SIG-M5 (cell line): ENCODE data around the gene LIMK2.
"Not testable (repeated sequence)": the region's sequence is repeated elsewhere in the genome, so short reads cannot be mapped to it uniquely, and the experiment has no call there.

ENCODE experiments used
- DNase-seq: peaks from one replicate; lab custom pipeline; 2025; lab: John Stamatoyannopoulos, UW

LIMK2 gene

GRCh38 chr22:31290494-31291471 lies 78.7 kb downstream of the LIMK2 start:
- peak; percentile 50 for DNase-seq

- no peak for DNase-seq
Observed at GRCh38 chr22:31291481-31292235, 79.6 kb downstream of the LIMK2 start.

- peak; percentile 48 for DNase-seq
Observed at GRCh38 chr22:31292236-31292989, 80.3 kb downstream of the LIMK2 start, which contains the start of gene PIK3IP1. TSS of gene PIK3IP1 (minus strand) at chr22:31292488. CDS start at chr22:31292344, 144 bp downstream.

GRCh38 chr22:31295360-31295759 lies 83.3 kb downstream of the LIMK2 start:
- no peak for DNase-seq

GRCh38 chr22:31295831-31296657 lies 83.9 kb downstream of the LIMK2 start:
- DNase-seq, result no peak

GRCh38 chr22:31300896-31301295 lies 88.8 kb downstream of the LIMK2 start:
- no peak for DNase-seq

GRCh38 chr22:31302006-31302405 lies 89.9 kb downstream of the LIMK2 start:
- DNase-seq, result no peak

- DNase-seq, result no peak
Observed at GRCh38 chr22:31302537-31302936, 90.4 kb downstream of the LIMK2 start.

GRCh38 chr22:31305194-31305593 lies 93.1 kb downstream of the LIMK2 start:
- DNase-seq, result no peak

GRCh38 chr22:31308181-31308580 lies 96.1 kb downstream of the LIMK2 start:
- DNase-seq, result no peak

- no peak for DNase-seq
Observed at GRCh38 chr22:31313366-31314147, 101.5 kb downstream of the LIMK2 start.

- DNase-seq, result not testable (repeated sequence)
Observed at GRCh38 chr22:31314220-31314619, 102.1 kb downstream of the LIMK2 start.

GRCh38 chr22:31321421-31321820 lies 109.3 kb downstream of the LIMK2 start:
- no peak for DNase-seq

- DNase-seq, result no peak
Observed at GRCh38 chr22:31323578-31324550, 111.8 kb downstream of the LIMK2 start.

GRCh38 chr22:31326877-31327276 lies 114.8 kb downstream of the LIMK2 start:
- no peak for DNase-seq

- no peak for DNase-seq
Observed at GRCh38 chr22:31327806-31328543, 115.9 kb downstream of the LIMK2 start.

GRCh38 chr22:31328544-31328960 lies 116.5 kb downstream of the LIMK2 start:
- DNase-seq, result no peak

- no peak for DNase-seq
Observed at GRCh38 chr22:31329029-31329428, 116.9 kb downstream of the LIMK2 start.
